A549 (cell line): ENCODE results near the gene TMUB2.

ENCODE experiments used
- CTCF ChIP-seq: fragments of >200 bp; sonication (Bioruptor Twin); formaldehyde crosslinking; IDR thresholded peaks from 3 replicates; pipeline ENCODE4 v1.5.1; 2016
- ESRRA ChIP-seq: fragments of 150-350 bp; IDR thresholded peaks from 2 replicates; pipeline ENCODE4 v1.6.1; 2014; ENCODE audit warnings: mild to moderate bottlenecking, low read length, borderline replicate concordance
- POLR2A ChIP-seq: IDR thresholded peaks from 2 replicates; pipeline ENCODE4 v1.6.1; 2012; ENCODE audit warnings: mild to moderate bottlenecking, low read length
- TF ChIP-seq, protein P1 (sequence below): fragments of 200-600 bp; sonication (generic); IDR thresholded peaks from 2 replicates; pipeline ENCODE4 v1.6.1; 2016; ENCODE audit warnings: antibody characterized with exemption, mild to moderate bottlenecking, moderate library complexity

DNA sequence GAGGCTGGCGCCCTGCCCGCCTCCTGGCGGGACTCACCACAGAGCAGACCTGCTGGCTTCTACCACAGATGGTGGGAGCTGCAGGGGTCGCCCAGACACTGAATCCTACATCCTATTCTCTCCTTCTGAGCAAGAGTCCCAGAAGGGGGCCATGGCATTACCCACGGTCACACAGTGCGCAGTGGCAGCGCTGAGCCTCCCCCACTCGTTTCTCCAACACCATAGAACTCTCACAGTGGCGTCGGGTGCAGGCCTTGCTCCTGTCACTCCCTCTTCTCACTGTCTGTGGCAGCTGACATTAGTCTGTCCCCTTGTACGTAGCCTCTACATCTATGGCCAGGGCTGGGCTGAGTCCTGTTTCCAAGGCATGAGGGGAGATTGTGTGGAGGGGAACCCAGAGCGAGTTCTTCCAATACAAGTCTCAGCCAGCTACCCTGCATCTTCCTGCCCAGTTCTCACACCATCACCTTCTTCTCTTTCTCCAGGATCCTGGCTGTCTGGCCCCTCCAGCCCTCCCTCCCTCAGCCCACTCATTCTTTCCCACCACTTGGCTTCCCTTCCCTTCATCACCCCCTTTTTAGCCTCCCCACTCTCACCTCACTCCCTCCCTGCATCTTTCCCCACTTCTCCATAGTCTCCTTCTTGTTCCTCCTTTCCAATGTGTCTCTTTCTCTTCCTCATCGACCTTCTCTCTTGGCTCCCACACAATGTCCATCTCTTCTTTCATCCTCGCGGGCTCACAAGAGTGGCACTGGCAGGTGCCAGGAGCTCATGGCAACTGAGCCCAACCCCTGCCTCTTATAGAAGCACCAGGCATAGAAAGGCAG lies 26.8 kb downstream of the TMUB2 start:
- no peak for TF ChIP-seq CTCF
- TF ChIP-seq POLR2A, result no peak
- TF ChIP-seq ESRRA, result no peak
- TF ChIP-seq, protein P1, sequence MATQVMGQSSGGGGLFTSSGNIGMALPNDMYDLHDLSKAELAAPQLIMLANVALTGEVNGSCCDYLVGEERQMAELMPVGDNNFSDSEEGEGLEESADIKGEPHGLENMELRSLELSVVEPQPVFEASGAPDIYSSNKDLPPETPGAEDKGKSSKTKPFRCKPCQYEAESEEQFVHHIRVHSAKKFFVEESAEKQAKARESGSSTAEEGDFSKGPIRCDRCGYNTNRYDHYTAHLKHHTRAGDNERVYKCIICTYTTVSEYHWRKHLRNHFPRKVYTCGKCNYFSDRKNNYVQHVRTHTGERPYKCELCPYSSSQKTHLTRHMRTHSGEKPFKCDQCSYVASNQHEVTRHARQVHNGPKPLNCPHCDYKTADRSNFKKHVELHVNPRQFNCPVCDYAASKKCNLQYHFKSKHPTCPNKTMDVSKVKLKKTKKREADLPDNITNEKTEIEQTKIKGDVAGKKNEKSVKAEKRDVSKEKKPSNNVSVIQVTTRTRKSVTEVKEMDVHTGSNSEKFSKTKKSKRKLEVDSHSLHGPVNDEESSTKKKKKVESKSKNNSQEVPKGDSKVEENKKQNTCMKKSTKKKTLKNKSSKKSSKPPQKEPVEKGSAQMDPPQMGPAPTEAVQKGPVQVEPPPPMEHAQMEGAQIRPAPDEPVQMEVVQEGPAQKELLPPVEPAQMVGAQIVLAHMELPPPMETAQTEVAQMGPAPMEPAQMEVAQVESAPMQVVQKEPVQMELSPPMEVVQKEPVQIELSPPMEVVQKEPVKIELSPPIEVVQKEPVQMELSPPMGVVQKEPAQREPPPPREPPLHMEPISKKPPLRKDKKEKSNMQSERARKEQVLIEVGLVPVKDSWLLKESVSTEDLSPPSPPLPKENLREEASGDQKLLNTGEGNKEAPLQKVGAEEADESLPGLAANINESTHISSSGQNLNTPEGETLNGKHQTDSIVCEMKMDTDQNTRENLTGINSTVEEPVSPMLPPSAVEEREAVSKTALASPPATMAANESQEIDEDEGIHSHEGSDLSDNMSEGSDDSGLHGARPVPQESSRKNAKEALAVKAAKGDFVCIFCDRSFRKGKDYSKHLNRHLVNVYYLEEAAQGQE, result no peak
